Nephron progenitor cell (in vitro differentiated cells): ENCODE data around the gene INCENP.

Experiments
- DNase-seq: peaks from one replicate; pipeline ENCODE4 v3.0.0; 2021
- H3K27ac Mint-ChIP-seq: 2 replicates; pipeline ENCODE4 v1.8.0; 2021; ENCODE audit warnings: mild to moderate bottlenecking, moderate library complexity, mixed read lengths
- H3K27me3 Mint-ChIP-seq: 2 replicates; pipeline ENCODE4 v1.8.0; 2021; ENCODE audit warnings: mild to moderate bottlenecking, low read depth, mixed read lengths; ENCODE audit not compliant: poor library complexity
- H3K36me3 Mint-ChIP-seq: 2 replicates; pipeline ENCODE4 v1.8.0; 2021; ENCODE audit warnings: low read depth, mixed read lengths
- H3K4me1 Mint-ChIP-seq: 2 replicates; pipeline ENCODE4 v1.8.0; 2021; ENCODE audit warnings: mixed read lengths
- H3K4me3 Mint-ChIP-seq: 2 replicates; pipeline ENCODE4 v1.8.0; 2021; ENCODE audit warnings: mild to moderate bottlenecking, moderate library complexity, mixed read lengths
- H3K9me3 Mint-ChIP-seq: 2 replicates; pipeline ENCODE4 v1.8.0; 2021; ENCODE audit warnings: mild to moderate bottlenecking, moderate library complexity, mixed read lengths
- CTCF ChIP-seq: fragments of 200-600 bp; sonication (generic); IDR thresholded peaks from 2 replicates; pipeline ENCODE4 v1.5.0; 2021; ENCODE audit warnings: antibody characterized with exemption

The INCENP gene

GRCh38 chr11:62087694-62088093, 36.1 kb upstream of the INCENP start:
- Mint-ChIP-seq H3K9me3 (peaks cover 65% of the 10 kb centered on the region), H3K27ac (no peak overlapping the region), H3K36me3 (no peaks in the 10 kb centered on the region), H3K4me3 (no peak overlapping the region), H3K4me1 (no peaks in the 10 kb centered on the region), H3K27me3 (peaks cover 4% of the 10 kb centered on the region)
- TF ChIP-seq CTCF: no peak
- no peak for DNase-seq

- TF ChIP-seq CTCF: no peak
- Mint-ChIP-seq H3K4me1 (no peaks in the 10 kb centered on the region), H3K27ac (no peak overlapping the region), H3K27me3 (peaks cover 4% of the 10 kb centered on the region), H3K9me3 (peaks cover 69% of the 10 kb centered on the region), H3K36me3 (no peaks in the 10 kb centered on the region), H3K4me3 (no peak overlapping the region)
- DNase-seq: no peak
These were observed 35.4 kb upstream of the INCENP start for GRCh38 chr11:62088331-62088933.

GRCh38 chr11:62103141-62103540, 20.7 kb upstream of the INCENP start:
- Mint-ChIP-seq H3K27ac (no peak overlapping the region), H3K36me3 (no peaks in the 10 kb centered on the region), H3K9me3 (peaks cover 3% of the 10 kb centered on the region), H3K4me3 (no peak overlapping the region), H3K27me3 (peaks cover 4% of the 10 kb centered on the region), H3K4me1 (peaks cover 30% of the 10 kb centered on the region)
- no peak for TF ChIP-seq CTCF
- DNase-seq: no peak

- H3K27me3 Mint-ChIP-seq: peaks cover 5% of the 10 kb centered on the region
- H3K4me1 Mint-ChIP-seq: peaks cover 33% of the 10 kb centered on the region
- no peaks in the 10 kb centered on the region for H3K36me3 Mint-ChIP-seq
- H3K4me3 Mint-ChIP-seq: no peak overlapping the region
- no peak for TF ChIP-seq CTCF
- H3K27ac Mint-ChIP-seq: peak overlapping the region; percentile 79
- no peak for DNase-seq
- H3K9me3 Mint-ChIP-seq: peaks cover 3% of the 10 kb centered on the region
These were observed 19.8 kb upstream of the INCENP start for GRCh38 chr11:62103986-62104385.

GRCh38 chr11:62104816-62105653, 18.8 kb upstream of the INCENP start:
- H3K27ac Mint-ChIP-seq: no peak overlapping the region
- no peaks in the 10 kb centered on the region for H3K36me3 Mint-ChIP-seq
- DNase-seq: no peak
- H3K9me3 Mint-ChIP-seq: peaks cover 3% of the 10 kb centered on the region
- H3K4me3 Mint-ChIP-seq: no peak overlapping the region
- peaks cover 33% of the 10 kb centered on the region for H3K4me1 Mint-ChIP-seq
- H3K27me3 Mint-ChIP-seq: peaks cover 11% of the 10 kb centered on the region
- TF ChIP-seq CTCF: no peak
